Vagina (tissue), 2 donors: ENCODE data around the gene PTPN9. TPM values are rescaled to one million over a fixed set of nuclear protein-coding genes. Genes with fewer than 3 reads are reported as not detected.

Source experiments
- DNase-seq, 2 donors: peaks; one replicate each; pipeline ENCODE4 v3.0.0-alpha.2; 2017; ENCODE audit errors: extremely low spot score in 2 of 2
- H3K27ac ChIP-seq: fragments of 200-600 bp; sonication (generic); one replicate; pipeline ENCODE4 v1.5.1; 2019
- H3K27me3 ChIP-seq: fragments of 200-600 bp; sonication (generic); one replicate; pipeline ENCODE4 v1.5.1; 2019
- H3K36me3 ChIP-seq, 2 donors: fragments of 200-600 bp; sonication (generic); one replicate each; pipeline ENCODE4 v1.5.1; 2017 to 2019
- H3K4me1 ChIP-seq: fragments of 200-600 bp; sonication (generic); one replicate; pipeline ENCODE4 v1.5.1; 2019
- H3K4me3 ChIP-seq, 2 donors: fragments of 200-600 bp; sonication (generic); 1 replicate in 1 of 2; 2 replicates in 1 of 2; pipeline ENCODE4 v1.5.1; 2016 to 2019
- H3K9me3 ChIP-seq: fragments of 200-600 bp; sonication (generic); one replicate; pipeline ENCODE4 v1.5.1; 2019
- POLR2A ChIP-seq, 2 donors: fragments of 450-650 bp; IDR thresholded peaks; one replicate each; pipeline ENCODE4 v1.6.1; 2017; ENCODE audit warnings: antibody characterized with exemption in 2 of 2, mild to moderate bottlenecking in 2 of 2, moderate library complexity in 2 of 2
- POLR2AphosphoS5 ChIP-seq, 2 donors: sonication (generic); formaldehyde crosslinking; IDR thresholded peaks; one replicate each; pipeline ENCODE4 v1.9.0; 2017; ENCODE audit warnings: antibody characterized with exemption in 2 of 2, mild to moderate bottlenecking in 2 of 2, low read depth in 1 of 2; ENCODE audit not compliant: insufficient read depth in 1 of 2
- intact Hi-C: fragments of 100-400 bp; cut with DNase I; formaldehyde crosslinking; loops from one replicate; pipeline ENCODE4 v1.15.1; 2023
- total RNA-seq: library from RNA; depleted of rRNA; stranded (reverse); fragments of >200 nt; gene quantifications from one replicate; pipeline ENCODE4 v1.2.3, GENCODE V29; 2016
- TF ChIP-seq, protein P1 (sequence below), 3 experiments: fragments of 450-650 bp in 2 of 3; fragments of 200-600 bp in 1 of 3; sonication (generic) in 1 of 3; IDR thresholded peaks; one replicate each; pipeline ENCODE4 v1.5.1; 2017 to 2019; ENCODE audit warnings: antibody characterized with exemption in 3 of 3, mild to moderate bottlenecking in 2 of 3, moderate library complexity in 2 of 3

PTPN9 gene
- total RNA-seq, 1 donor from 2014 or later: 18.2 TPM

DNA sequence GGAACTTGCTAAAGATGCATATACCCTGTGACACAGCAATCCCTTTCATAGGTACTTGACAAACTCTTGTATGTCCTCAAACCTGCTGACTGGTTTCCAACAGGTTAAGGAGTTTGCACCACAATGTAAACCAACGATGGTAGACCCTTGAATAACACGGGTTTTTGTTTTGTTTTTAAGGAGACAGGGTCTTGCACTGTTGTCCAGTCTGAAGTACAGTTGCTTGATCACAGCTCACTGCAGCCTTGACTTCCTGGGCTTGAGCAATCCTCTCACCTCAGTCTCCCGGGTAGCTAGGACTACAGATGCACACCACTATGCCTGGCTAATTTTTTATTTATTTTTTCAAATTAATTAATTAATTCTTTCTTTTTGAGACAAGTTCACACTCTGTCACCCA lies 151.0 kb downstream of the PTPN9 start:
- no peak for DNase-seq
- TF ChIP-seq POLR2AphosphoS5 (IDR thresholded peaks at IDR 0.05; ENCODE audit: insufficient read depth in 1 of 2, low read depth in 1 of 2) (no peak), POLR2A (IDR thresholded peaks at IDR 0.05) (no peak)
- TF ChIP-seq, protein P1, sequence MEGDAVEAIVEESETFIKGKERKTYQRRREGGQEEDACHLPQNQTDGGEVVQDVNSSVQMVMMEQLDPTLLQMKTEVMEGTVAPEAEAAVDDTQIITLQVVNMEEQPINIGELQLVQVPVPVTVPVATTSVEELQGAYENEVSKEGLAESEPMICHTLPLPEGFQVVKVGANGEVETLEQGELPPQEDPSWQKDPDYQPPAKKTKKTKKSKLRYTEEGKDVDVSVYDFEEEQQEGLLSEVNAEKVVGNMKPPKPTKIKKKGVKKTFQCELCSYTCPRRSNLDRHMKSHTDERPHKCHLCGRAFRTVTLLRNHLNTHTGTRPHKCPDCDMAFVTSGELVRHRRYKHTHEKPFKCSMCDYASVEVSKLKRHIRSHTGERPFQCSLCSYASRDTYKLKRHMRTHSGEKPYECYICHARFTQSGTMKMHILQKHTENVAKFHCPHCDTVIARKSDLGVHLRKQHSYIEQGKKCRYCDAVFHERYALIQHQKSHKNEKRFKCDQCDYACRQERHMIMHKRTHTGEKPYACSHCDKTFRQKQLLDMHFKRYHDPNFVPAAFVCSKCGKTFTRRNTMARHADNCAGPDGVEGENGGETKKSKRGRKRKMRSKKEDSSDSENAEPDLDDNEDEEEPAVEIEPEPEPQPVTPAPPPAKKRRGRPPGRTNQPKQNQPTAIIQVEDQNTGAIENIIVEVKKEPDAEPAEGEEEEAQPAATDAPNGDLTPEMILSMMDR (IDR thresholded peaks at IDR 0.05): no peak
- peaks cover 0 to 46% of the 10 kb centered on the region in 2 donors for H3K36me3 ChIP-seq
- H3K27me3 ChIP-seq: no peaks in the 10 kb centered on the region
- no peaks in the 10 kb centered on the region for H3K9me3 ChIP-seq
- H3K4me1 ChIP-seq: no peaks in the 10 kb centered on the region
- H3K4me3 ChIP-seq: no peak overlapping the region
- H3K27ac ChIP-seq: no peak overlapping the region
- intact Hi-C loops: no loop called here

DNA sequence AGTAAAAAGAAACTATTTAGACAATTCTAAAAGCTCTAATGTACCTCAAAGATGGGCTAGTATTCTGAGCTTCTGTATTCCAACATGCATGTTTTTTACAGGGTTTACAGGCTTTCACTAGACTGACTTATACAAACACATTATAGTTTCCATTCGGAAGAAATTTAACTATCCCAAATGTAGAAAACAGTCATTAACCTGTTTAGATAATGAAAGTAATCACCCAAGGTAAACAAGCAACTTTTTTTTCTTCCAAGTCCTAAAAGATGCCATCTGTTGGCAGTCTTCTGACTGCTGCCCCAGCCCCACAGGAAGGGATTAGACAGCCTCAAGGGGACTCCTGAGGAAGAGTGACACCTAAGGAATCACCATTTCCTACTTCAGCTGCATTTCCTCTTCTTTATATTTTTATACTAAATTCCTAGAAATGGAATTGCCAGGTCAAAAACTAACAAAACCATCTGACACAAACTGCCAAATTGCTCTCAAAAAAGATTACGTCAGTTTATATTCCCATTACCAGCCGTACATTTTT lies 153.1 kb downstream of the PTPN9 start:
- no peak for DNase-seq
- Histone ChIP-seq H3K4me1 (no peaks in the 10 kb centered on the region), H3K36me3 (peaks cover 0 to 66% of the 10 kb centered on the region in 2 donors), H3K27ac (no peak overlapping the region), H3K27me3 (no peaks in the 10 kb centered on the region), H3K9me3 (no peaks in the 10 kb centered on the region), H3K4me3 (no peak overlapping the region)
- intact Hi-C loops: no loop called here
- TF ChIP-seq, protein P1 (IDR thresholded peaks at IDR 0.05): no peak
- TF ChIP-seq POLR2A (IDR thresholded peaks at IDR 0.05) (no peak), POLR2AphosphoS5 (IDR thresholded peaks at IDR 0.05; ENCODE audit: insufficient read depth in 1 of 2, low read depth in 1 of 2) (no peak)

- no peak overlapping the region for H3K4me3 ChIP-seq
- H3K27ac ChIP-seq: no peak overlapping the region
- peaks cover 13% of the 10 kb centered on the region for H3K4me1 ChIP-seq
- H3K27me3 ChIP-seq: no peaks in the 10 kb centered on the region
- TF ChIP-seq, protein P1 (IDR thresholded peaks at IDR 0.05): no peak
- no peak for TF ChIP-seq POLR2AphosphoS5 (IDR thresholded peaks at IDR 0.05; ENCODE audit: insufficient read depth in 1 of 2, low read depth in 1 of 2)
- no peak for TF ChIP-seq POLR2A (IDR thresholded peaks at IDR 0.05)
- no peak for DNase-seq
- no peaks in the 10 kb centered on the region for H3K9me3 ChIP-seq
- intact Hi-C loops: no loop called here
- H3K36me3 ChIP-seq: peaks cover 0 to 55% of the 10 kb centered on the region in 2 donors
Observed at GRCh38 chr15:75422554-75422953, 156.6 kb downstream of the PTPN9 start.

DNA sequence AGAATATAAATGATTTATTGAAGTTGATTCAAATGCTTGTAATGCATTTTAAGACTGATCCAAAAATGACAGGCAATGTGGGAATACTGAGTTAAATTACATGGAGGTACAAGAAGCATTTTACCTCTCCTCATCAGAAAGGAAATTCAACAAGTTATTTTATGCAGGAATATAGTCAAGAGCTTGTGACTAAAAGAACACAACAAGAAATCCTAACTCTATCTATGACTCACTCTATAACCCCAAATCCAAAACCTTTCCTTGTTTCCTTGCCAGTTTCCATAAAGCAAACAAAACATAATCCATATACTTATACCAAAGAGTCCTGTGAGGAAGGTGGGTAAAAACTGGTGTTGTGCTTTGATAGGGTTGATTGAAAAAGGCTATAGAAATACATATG lies 158.4 kb downstream of the PTPN9 start:
- peaks cover 0 to 48% of the 10 kb centered on the region in 2 donors for H3K36me3 ChIP-seq
- TF ChIP-seq, protein P1 (IDR thresholded peaks at IDR 0.05): no peak
- no peak for TF ChIP-seq POLR2AphosphoS5 (IDR thresholded peaks at IDR 0.05; ENCODE audit: insufficient read depth in 1 of 2, low read depth in 1 of 2)
- no peak for TF ChIP-seq POLR2A (IDR thresholded peaks at IDR 0.05)
- H3K4me1 ChIP-seq: peaks cover 13% of the 10 kb centered on the region
- no peaks in the 10 kb centered on the region for H3K27me3 ChIP-seq
- H3K4me3 ChIP-seq: no peak overlapping the region
- no peak for DNase-seq
- no peak overlapping the region for H3K27ac ChIP-seq
- intact Hi-C loops: no loop called here
- no peaks in the 10 kb centered on the region for H3K9me3 ChIP-seq

DNA sequence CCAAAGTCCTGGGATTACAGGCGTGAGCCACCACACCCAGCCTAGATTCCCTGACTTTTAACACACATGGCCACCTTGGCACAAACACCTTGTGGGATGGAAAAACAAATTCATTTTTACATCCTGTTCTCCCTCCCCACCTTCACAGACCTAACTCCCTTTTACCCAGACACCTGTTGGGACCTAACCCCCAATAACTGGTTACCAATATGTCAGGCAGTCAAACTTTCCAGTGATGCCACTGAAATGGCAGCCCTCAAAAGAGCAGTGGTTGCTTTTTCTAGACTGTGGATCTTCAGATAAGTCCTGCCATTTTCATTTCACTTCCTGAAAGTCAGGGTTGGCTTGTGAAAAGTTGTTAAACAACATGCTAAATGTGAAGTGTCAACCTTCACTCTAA lies 162.5 kb downstream of the PTPN9 start:
- Histone ChIP-seq H3K27me3 (no peaks in the 10 kb centered on the region), H3K4me1 (peaks cover 13% of the 10 kb centered on the region), H3K36me3 (peaks cover 0 to 38% of the 10 kb centered on the region in 2 donors), H3K4me3 (no peak overlapping the region), H3K9me3 (no peaks in the 10 kb centered on the region), H3K27ac (no peak overlapping the region)
- intact Hi-C loops: no loop called here
- DNase-seq: no peak
- TF ChIP-seq POLR2AphosphoS5 (IDR thresholded peaks at IDR 0.05; ENCODE audit: insufficient read depth in 1 of 2, low read depth in 1 of 2) (no peak), POLR2A (IDR thresholded peaks at IDR 0.05) (no peak)
- TF ChIP-seq, protein P1 (IDR thresholded peaks at IDR 0.05): no peak
